Fibroblast of the conjunctiva (primary cell): Measurements from ENCODE around the gene DIP2C.

Experiments
- DNase-seq: peaks from one replicate; pipeline ENCODE4 v3.0.0-alpha.2; 2010; ENCODE audit warnings: low read depth

Gene DIP2C

GRCh38 chr10:554182-554848 lies 135.2 kb downstream of the DIP2C start:
- DNase-seq = no peak

GRCh38 chr10:553233-553632 lies 136.2 kb downstream of the DIP2C start:
- DNase-seq = no peak

- no peak for DNase-seq
Measured at GRCh38 chr10:552679-553078, 136.8 kb downstream of the DIP2C start.

- no peak for DNase-seq
Measured at GRCh38 chr10:551373-552252, 137.9 kb downstream of the DIP2C start.

- DNase-seq = no peak
Measured at GRCh38 chr10:550665-551372, 138.6 kb downstream of the DIP2C start.

- no peak for DNase-seq
Measured at GRCh38 chr10:549391-549790, 140.1 kb downstream of the DIP2C start.

- DNase-seq = no peak
Measured at GRCh38 chr10:548238-548901, 141.1 kb downstream of the DIP2C start.

- DNase-seq = no peak
Measured at GRCh38 chr10:547591-548081, 141.8 kb downstream of the DIP2C start.

- no peak for DNase-seq
Measured at GRCh38 chr10:546971-547590, 142.4 kb downstream of the DIP2C start.

- no peak for DNase-seq
Measured at GRCh38 chr10:546451-546850, 143.0 kb downstream of the DIP2C start.

- DNase-seq = no peak
Measured at GRCh38 chr10:543862-544822, 145.3 kb downstream of the DIP2C start.

GRCh38 chr10:543131-543530 lies 146.3 kb downstream of the DIP2C start:
- DNase-seq = no peak

- DNase-seq = no peak
Measured at GRCh38 chr10:541750-542371, 147.6 kb downstream of the DIP2C start.

- no peak for DNase-seq
Measured at GRCh38 chr10:541041-541440, 148.4 kb downstream of the DIP2C start.

- DNase-seq = peak; percentile 16
Measured at GRCh38 chr10:538895-539294, 150.6 kb downstream of the DIP2C start.

GRCh38 chr10:536935-537334 lies 152.5 kb downstream of the DIP2C start:
- no peak for DNase-seq

- no peak for DNase-seq
Measured at GRCh38 chr10:536371-536925, 153.0 kb downstream of the DIP2C start.

- no peak for DNase-seq
Measured at GRCh38 chr10:535952-536351, 153.5 kb downstream of the DIP2C start.

- DNase-seq = no peak
Measured at GRCh38 chr10:535051-535450, 154.4 kb downstream of the DIP2C start.
